MCF 10A (cell line): ENCODE measurements around the gene PGLYRP2. TPM values are rescaled to one million over a fixed set of nuclear protein-coding genes. Genes with fewer than 3 reads are reported as not detected.

Source experiments
- BruUV-seq: library from RNA; stranded (reverse); fragments of 400-500 nt; replicated peaks from 2 replicates; lab custom pipeline; 2021; lab: Mats Ljungman, UMichigan
- CTCF ChIA-PET: fragments of 300-600 bp; sonication (Branson Sonifier 250); formaldehyde crosslinking; extraction: SDS; loops from one replicate; lab custom pipeline; 2021; ENCODE audit warnings: antibody characterized with exemption, inconsistent platforms; lab: Yijun Ruan, JAX
- POLR2A ChIA-PET: fragments of 300-600, 350-650 bp; sonication (Branson Sonifier 250); formaldehyde crosslinking; extraction: SDS; loops from one replicate; lab custom pipeline; 2020; ENCODE audit warnings: antibody characterized with exemption, inconsistent platforms; lab: Yijun Ruan, JAX
- DNase-seq: peaks from one replicate; pipeline ENCODE4 v3.0.0-alpha.2; 2018; ENCODE audit not compliant: unreplicated experiment
- H3K27ac Mint-ChIP-seq: one replicate; pipeline ENCODE4 v1.8.0; 2022; ENCODE audit warnings: mild to moderate bottlenecking, low read depth, mixed read lengths; ENCODE audit not compliant: unreplicated experiment
- H3K27me3 Mint-ChIP-seq: one replicate; pipeline ENCODE4 v1.8.0; 2022; ENCODE audit warnings: mixed read lengths; ENCODE audit not compliant: insufficient read depth, unreplicated experiment
- H3K36me3 Mint-ChIP-seq: one replicate; pipeline ENCODE4 v1.8.0; 2022; ENCODE audit warnings: mild to moderate bottlenecking, moderate library complexity, mixed read lengths; ENCODE audit not compliant: insufficient read depth, unreplicated experiment
- H3K4me1 Mint-ChIP-seq: one replicate; pipeline ENCODE4 v1.8.0; 2022; ENCODE audit warnings: mixed read lengths; ENCODE audit not compliant: insufficient read depth, unreplicated experiment
- H3K4me3 Mint-ChIP-seq: one replicate; pipeline ENCODE4 v1.8.0; 2022; ENCODE audit warnings: mild to moderate bottlenecking, moderate library complexity, mixed read lengths; ENCODE audit not compliant: unreplicated experiment
- H3K9me3 Mint-ChIP-seq: one replicate; pipeline ENCODE4 v1.8.0; 2022; ENCODE audit warnings: mixed read lengths; ENCODE audit not compliant: unreplicated experiment
- intact Hi-C: fragments of 100-400 bp; cut with micrococcal nuclease; formaldehyde crosslinking; loops from 2 replicates; pipeline ENCODE4 v1.14.1; 2022
- total RNA-seq: library from RNA; stranded (reverse); gene quantifications from 2 replicates; pipeline ENCODE4 v1.2.3, GENCODE V29; 2022
- TF ChIP-seq, protein P1 (sequence below): fragments of 200-600 bp; IDR thresholded peaks from one replicate; pipeline ENCODE4 v1.8.0; 2022; ENCODE audit warnings: antibody characterized with exemption, mild to moderate bottlenecking; ENCODE audit not compliant: unreplicated experiment

PGLYRP2 gene
- total RNA-seq, 1 experiment from 2014 or later: not detected

DNA sequence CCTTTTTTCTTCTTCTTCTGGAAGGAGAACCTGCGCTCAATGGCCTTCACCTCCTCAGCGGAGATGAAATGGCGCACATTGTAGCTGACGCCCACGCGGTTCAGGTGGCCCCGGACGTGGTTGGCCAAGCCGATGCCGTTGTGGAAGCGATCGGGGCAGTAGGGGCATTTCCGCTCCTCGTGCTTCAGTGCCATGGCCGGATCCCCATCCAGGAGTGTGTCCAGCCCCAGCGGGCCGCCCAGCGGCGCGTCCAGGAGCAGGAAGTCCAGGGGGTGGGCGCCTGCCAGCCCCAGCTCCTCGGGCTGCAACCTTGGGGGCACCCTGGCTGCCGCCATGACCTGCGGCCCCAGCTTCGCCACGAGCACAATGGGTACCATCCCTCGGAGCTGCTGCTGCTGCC is 40.7 kb downstream of the PGLYRP2 start:
- H3K27ac Mint-ChIP-seq: no peak overlapping the region
- no peak overlapping the region for H3K4me3 Mint-ChIP-seq
- DNase-seq: no peak
- TF ChIP-seq, protein P1, sequence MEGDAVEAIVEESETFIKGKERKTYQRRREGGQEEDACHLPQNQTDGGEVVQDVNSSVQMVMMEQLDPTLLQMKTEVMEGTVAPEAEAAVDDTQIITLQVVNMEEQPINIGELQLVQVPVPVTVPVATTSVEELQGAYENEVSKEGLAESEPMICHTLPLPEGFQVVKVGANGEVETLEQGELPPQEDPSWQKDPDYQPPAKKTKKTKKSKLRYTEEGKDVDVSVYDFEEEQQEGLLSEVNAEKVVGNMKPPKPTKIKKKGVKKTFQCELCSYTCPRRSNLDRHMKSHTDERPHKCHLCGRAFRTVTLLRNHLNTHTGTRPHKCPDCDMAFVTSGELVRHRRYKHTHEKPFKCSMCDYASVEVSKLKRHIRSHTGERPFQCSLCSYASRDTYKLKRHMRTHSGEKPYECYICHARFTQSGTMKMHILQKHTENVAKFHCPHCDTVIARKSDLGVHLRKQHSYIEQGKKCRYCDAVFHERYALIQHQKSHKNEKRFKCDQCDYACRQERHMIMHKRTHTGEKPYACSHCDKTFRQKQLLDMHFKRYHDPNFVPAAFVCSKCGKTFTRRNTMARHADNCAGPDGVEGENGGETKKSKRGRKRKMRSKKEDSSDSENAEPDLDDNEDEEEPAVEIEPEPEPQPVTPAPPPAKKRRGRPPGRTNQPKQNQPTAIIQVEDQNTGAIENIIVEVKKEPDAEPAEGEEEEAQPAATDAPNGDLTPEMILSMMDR: no peak
- peaks cover under 1% of the 10 kb centered on the region for H3K4me1 Mint-ChIP-seq
- H3K27me3 Mint-ChIP-seq: no peaks in the 10 kb centered on the region
- H3K36me3 Mint-ChIP-seq: no peaks in the 10 kb centered on the region
- BruUV-seq: no TSS peak
- ChIA-PET CTCF (interaction anchor here (0.6 to 1.2 kb wide), 3 partner anchors 20 to 277 kb away, joined by 3 to 7 read pairs (median 7); partner anchors contain the start of gene AKAP8L), POLR2A (interaction anchor here (0.6 to 1.2 kb wide), 2 partner anchors 11 to 19 kb away, joined by 3 read pairs; partner anchors contain the start of gene AKAP8L)
- intact Hi-C loops: no loop called here
- H3K9me3 Mint-ChIP-seq: no peaks in the 10 kb centered on the region

DNA sequence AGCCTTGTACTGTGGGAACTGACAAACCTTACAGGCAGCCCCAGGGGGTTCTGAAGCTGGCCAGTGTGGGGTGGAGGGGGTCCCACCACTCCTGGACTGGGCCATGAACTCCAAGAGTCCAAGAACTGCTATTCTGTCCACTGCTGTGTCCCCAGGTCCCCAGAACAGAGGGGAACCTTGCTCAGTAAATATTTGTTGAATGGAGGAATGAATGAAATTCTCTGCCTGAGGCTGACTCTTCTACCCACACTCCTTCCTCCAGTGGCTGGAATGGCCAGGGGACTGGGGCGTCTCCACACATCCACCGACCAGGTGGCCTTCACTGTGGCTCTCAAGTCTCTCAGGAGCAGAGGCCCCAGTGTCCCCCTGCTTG is 41.2 kb downstream of the PGLYRP2 start:
- Mint-ChIP-seq H3K4me1 (peaks cover 5% of the 10 kb centered on the region), H3K9me3 (no peaks in the 10 kb centered on the region), H3K27ac (no peak overlapping the region), H3K4me3 (no peak overlapping the region), H3K27me3 (no peaks in the 10 kb centered on the region), H3K36me3 (no peaks in the 10 kb centered on the region)
- TF ChIP-seq, protein P1: no peak
- BruUV-seq: no TSS peak
- no peak for DNase-seq
- POLR2A ChIA-PET: interaction anchor here (1.2 kb wide), 1 partner anchor 19 kb away, joined by 3 read pairs; the partner anchor contains the start of gene AKAP8L
- intact Hi-C loops: no loop called here
- CTCF ChIA-PET: interaction anchor here (0.6 to 1.2 kb wide), 3 partner anchors 19 to 276 kb away, joined by 3 to 7 read pairs (median 7); partner anchors contain the start of gene AKAP8L

DNA sequence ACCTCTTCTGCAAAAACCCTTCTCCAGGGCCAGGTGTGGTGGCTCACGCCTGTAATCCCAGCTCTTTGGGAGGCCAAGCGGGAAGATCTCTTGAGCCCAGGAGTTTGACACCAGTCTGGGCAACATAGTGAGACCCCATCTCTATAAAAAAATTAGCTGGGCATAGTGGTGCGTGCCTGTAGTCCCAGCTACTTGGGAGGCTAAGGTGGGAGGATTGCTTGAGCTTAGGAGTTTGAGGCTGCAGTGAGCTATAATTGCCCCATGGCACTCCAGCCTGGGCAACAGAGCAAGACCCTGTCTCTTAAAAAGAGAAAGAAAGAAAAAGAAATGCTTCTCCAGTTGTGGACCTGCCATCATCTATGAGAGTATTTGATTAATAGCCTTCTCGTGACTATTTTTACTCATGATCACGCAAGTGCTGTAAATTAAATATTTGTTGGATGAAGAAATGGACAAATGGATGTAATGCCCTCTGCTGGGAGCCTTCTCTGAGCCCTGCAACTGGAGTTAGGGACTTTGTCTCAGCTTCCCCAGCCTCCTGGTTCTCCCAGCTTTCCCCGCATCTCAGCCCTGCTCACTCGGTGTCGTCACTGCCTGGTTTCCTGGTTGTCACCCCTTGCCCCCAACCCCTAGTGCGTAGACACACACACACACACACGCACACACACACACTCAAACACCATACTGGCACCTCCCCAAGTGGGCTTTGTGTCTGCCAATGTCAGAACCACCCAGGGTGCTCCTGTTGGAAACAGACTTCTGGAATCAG is 41.8 kb downstream of the PGLYRP2 start:
- H3K27ac Mint-ChIP-seq: no peak overlapping the region
- no peak overlapping the region for H3K4me3 Mint-ChIP-seq
- TF ChIP-seq, protein P1: no peak
- DNase-seq: no peak
- POLR2A ChIA-PET: no interaction called here
- peaks cover 6% of the 10 kb centered on the region for H3K4me1 Mint-ChIP-seq
- CTCF ChIA-PET: interaction anchor here (1.2 kb wide), 1 partner anchor 19 kb away, joined by 7 read pairs; the partner anchor contains the start of gene AKAP8L
- H3K27me3 Mint-ChIP-seq: no peaks in the 10 kb centered on the region
- no peaks in the 10 kb centered on the region for H3K36me3 Mint-ChIP-seq
- BruUV-seq: no TSS peak
- intact Hi-C loops: no loop called here
- no peaks in the 10 kb centered on the region for H3K9me3 Mint-ChIP-seq

DNA sequence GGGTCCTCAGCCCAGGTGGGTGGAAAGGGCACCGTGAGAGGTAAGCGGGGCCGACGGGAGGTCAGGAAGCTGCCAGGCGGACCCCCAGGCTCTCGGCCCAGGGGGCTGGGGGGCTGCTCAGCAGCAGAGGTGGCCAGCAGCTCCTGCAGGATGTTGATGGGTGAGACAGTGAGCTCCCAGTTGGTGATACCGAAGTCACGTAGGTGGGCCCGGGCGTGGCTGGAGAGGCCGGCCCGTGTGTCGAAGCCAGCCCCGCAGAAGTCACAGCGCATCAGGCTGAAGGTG is 42.5 kb downstream of the PGLYRP2 start:
- intact Hi-C loops: no loop called here
- no peaks in the 10 kb centered on the region for H3K27me3 Mint-ChIP-seq
- H3K4me3 Mint-ChIP-seq: no peak overlapping the region
- no peak for DNase-seq
- H3K9me3 Mint-ChIP-seq: no peaks in the 10 kb centered on the region
- no TSS peak for BruUV-seq
- TF ChIP-seq, protein P1: no peak
- H3K27ac Mint-ChIP-seq: no peak overlapping the region
- CTCF ChIA-PET: no interaction called here
- peaks cover 6% of the 10 kb centered on the region for H3K4me1 Mint-ChIP-seq
- POLR2A ChIA-PET: interaction anchor here (0.6 to 2.0 kb wide), 2 partner anchors 58 to 1103 kb away, joined by 4 to 7 read pairs; partner anchors contain the start of gene AKAP8
- no peaks in the 10 kb centered on the region for H3K36me3 Mint-ChIP-seq
